ENCODE results near the gene KPNA1.
A peak's percentile ranks its signal among the peaks of the same experiment; 100 is the strongest.
"Not testable (repeated sequence)": the region's sequence is repeated elsewhere in the genome, so short reads cannot be mapped to it uniquely, and the experiment has no call there.

KPNA1 gene

DNA sequence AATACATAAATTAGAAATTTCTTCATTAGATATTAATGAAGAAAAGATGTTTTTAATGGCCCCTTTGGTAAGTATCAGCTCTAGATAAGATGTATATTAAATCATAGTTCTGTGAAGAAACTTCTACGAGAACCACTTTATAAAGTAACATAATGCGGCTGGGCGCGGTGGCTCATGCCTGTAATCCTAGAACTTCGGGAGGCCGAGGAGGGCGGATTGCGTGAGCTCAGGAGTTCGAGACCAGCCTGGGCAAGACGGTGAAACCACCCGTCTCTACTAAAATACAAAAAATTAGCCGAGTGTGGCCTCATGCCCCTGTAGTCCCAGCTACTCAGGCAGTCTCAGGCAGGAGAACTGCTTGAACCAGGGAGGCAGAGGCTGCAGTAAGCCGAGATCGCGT lies 2.5 kb downstream of the KPNA1 start:
- H3K9me3 ChIP-seq (ENCODE audit: control extremely low read depth in 1 of 5, control insufficient read depth in 4 of 5, insufficient read depth in 2 of 5, low read depth in 1 of 5, low read length in 4 of 5) = peaks cover 0 to 6% (median 0%) of the 10 kb centered on the region in 5 experiments
- DNase-seq = no peak
- peaks cover 6 to 28% (median 11%) of the 10 kb centered on the region in 4 experiments for H3K4me1 ChIP-seq (ENCODE audit: control extremely low read depth in 1 of 4, control insufficient read depth in 4 of 4, insufficient read depth in 4 of 4, low read length in 3 of 4)
- H3K4me3 ChIP-seq (ENCODE audit: control insufficient read depth in 1 of 7, extremely low read depth in 1 of 7, insufficient read depth in 4 of 7, low read depth in 2 of 7, low read length in 6 of 7) = no peak overlapping the region
- no peaks in the 10 kb centered on the region for H3K27me3 ChIP-seq (replicated peaks in 2 of 5; ENCODE audit: control insufficient read depth in 4 of 5, insufficient read depth in 5 of 5, low read length in 4 of 5)
- POLR2A ChIA-PET = no interaction called here
- WGBS (ENCODE audit: insufficient coverage) = 96% methylated on average over 11 of the region's 15 CpGs
- H3K36me3 ChIP-seq (ENCODE audit: control insufficient read depth in 4 of 4, insufficient read depth in 4 of 4, low read length in 3 of 4) = no peaks in the 10 kb centered on the region
- no peak overlapping the region for H3K27ac ChIP-seq (ENCODE audit: insufficient read depth in 1 of 2, low read depth in 1 of 2, low read length in 2 of 2, poor library complexity in 1 of 2, severe bottlenecking in 2 of 2)
- CTCF ChIA-PET = interaction anchor here (0.7 kb wide), 1 partner anchor 13 kb away, joined by 3 read pairs; no protein-coding TSS in a partner anchor

DNA sequence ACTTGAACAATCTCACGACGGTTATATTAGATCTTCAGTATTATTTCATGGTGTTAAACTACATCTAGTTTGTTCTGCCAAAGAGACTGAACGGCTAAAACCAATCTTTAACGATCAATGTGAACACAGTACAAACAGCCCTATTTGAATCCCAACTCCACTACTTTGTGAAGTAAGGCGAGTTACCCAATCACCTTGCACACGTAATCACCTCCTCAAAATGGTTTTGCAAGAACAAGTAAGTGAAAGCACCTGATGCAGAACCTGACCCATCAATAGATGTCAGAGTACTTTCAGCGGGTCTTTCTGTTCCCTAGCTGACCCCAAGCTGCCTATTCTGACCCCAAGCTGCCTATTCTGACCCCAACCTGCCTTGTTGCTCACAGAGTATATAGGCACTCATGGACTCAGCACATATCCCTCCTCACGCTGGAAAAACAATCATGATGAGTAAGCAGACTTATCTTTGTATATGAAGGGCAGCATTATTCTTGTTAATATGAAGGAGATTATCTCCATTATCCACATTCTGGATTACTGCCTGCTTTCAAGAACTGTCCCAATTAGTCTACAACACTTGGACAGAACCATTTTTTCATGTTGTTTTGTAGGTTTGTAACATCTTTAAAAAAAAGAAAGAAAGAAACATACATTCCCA lies 3.7 kb downstream of the KPNA1 start:
- Histone ChIP-seq H3K27me3 (replicated peaks in 2 of 5; ENCODE audit: control insufficient read depth in 4 of 5, insufficient read depth in 5 of 5, low read length in 4 of 5) (no peaks in the 10 kb centered on the region), H3K4me1 (ENCODE audit: control extremely low read depth in 1 of 4, control insufficient read depth in 4 of 4, insufficient read depth in 4 of 4, low read length in 3 of 4) (peaks cover 6 to 25% (median 11%) of the 10 kb centered on the region in 4 experiments), H3K4me3 (ENCODE audit: control insufficient read depth in 1 of 7, extremely low read depth in 1 of 7, insufficient read depth in 4 of 7, low read depth in 2 of 7, low read length in 6 of 7) (no peak overlapping the region), H3K36me3 (ENCODE audit: control insufficient read depth in 4 of 4, insufficient read depth in 4 of 4, low read length in 3 of 4) (no peaks in the 10 kb centered on the region), H3K9me3 (ENCODE audit: control extremely low read depth in 1 of 5, control insufficient read depth in 4 of 5, insufficient read depth in 2 of 5, low read depth in 1 of 5, low read length in 4 of 5) (peaks cover 0 to 6% (median 0%) of the 10 kb centered on the region in 5 experiments), H3K27ac (ENCODE audit: insufficient read depth in 1 of 2, low read depth in 1 of 2, low read length in 2 of 2, poor library complexity in 1 of 2, severe bottlenecking in 2 of 2) (no peak overlapping the region)
- WGBS (ENCODE audit: insufficient coverage) = 92% methylated on average over 5 of the region's 8 CpGs
- POLR2A ChIA-PET = interaction anchor here (0.6 kb wide), 1 partner anchor 8 kb away, joined by 3 read pairs; no protein-coding TSS in a partner anchor
- no peak for DNase-seq
- CTCF ChIA-PET = interaction anchor here (1.9 to 2.0 kb wide), 2 partner anchors 9 to 13 kb away, joined by 5 to 7 read pairs; no protein-coding TSS in a partner anchor

DNA sequence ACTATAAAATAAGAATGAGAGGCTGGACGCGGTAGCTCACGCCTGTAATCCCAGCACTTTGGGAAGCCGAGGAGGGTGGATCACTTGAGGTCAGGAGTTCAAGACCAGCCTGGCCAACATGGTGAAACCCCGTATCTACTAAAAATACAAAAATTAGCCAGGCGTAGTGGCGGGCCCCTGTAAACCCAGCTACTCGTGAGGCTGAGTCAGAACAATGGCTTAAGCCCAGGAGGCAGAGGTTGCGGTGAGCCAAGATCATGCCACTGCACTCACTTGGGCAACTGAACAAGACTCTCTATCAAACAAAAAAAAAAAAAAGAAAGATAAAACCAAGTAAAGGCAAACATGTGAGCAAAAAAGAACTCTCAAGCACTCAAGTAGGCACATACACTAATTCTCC lies 5.8 kb downstream of the KPNA1 start:
- POLR2A ChIA-PET, DNase-seq, CTCF ChIA-PET: not testable (repeated sequence)

DNA sequence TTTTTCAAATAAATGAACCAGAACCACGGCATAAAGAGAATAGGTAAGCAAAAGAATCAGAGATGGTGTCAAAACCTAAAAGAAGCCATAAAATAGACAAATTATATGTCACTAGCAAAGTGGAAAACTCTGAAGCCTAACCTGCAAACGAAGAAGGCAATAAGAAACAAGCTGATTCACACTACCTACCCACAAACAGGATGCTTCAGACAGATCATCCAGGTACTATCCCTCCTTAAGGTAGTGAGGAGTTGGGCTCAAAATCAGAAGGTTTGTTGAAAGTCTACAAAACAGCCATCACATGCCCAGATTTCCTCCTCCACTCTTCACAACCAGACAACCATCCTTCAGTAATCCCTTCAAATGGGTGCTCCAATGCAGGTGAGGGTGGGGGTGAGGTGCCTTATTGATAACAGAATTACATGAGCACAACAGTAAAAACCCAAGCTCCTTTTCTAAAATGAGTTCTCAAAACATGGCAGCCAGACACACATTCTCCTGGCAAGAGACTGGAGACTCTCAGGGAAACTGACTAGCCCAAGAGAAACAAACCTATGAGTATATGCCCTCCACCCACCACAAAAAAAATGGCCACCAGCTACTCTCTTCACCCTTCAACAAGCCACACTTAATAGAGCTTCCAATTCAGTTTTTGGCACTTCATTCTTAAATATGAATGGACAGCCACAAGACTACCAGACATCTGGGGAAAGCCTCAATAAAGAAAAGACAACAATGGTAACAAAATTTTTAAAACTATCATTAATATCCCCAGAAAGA lies 6.4 kb downstream of the KPNA1 start:
- 100% methylated on average over 1 of the region's 2 CpGs for WGBS (ENCODE audit: insufficient coverage)
- H3K27me3 ChIP-seq (replicated peaks in 2 of 5; ENCODE audit: control insufficient read depth in 4 of 5, insufficient read depth in 5 of 5, low read length in 4 of 5) = no peaks in the 10 kb centered on the region
- ChIA-PET CTCF (no interaction called here), POLR2A (no interaction called here)
- peaks cover 0 to 5% (median 0%) of the 10 kb centered on the region in 4 experiments for H3K36me3 ChIP-seq (ENCODE audit: control insufficient read depth in 4 of 4, insufficient read depth in 4 of 4, low read length in 3 of 4)
- peaks cover 0 to 6% (median 0%) of the 10 kb centered on the region in 5 experiments for H3K9me3 ChIP-seq (ENCODE audit: control extremely low read depth in 1 of 5, control insufficient read depth in 4 of 5, insufficient read depth in 2 of 5, low read depth in 1 of 5, low read length in 4 of 5)
- no peak overlapping the region for H3K27ac ChIP-seq (ENCODE audit: insufficient read depth in 1 of 2, low read depth in 1 of 2, low read length in 2 of 2, poor library complexity in 1 of 2, severe bottlenecking in 2 of 2)
- no peak for DNase-seq
- H3K4me3 ChIP-seq (ENCODE audit: control insufficient read depth in 1 of 7, extremely low read depth in 1 of 7, insufficient read depth in 4 of 7, low read depth in 2 of 7, low read length in 6 of 7) = no peak overlapping the region
- H3K4me1 ChIP-seq (ENCODE audit: control extremely low read depth in 1 of 4, control insufficient read depth in 4 of 4, insufficient read depth in 4 of 4, low read length in 3 of 4) = peaks cover 2 to 16% (median 7%) of the 10 kb centered on the region in 4 experiments

More for the DNA sequence above, 5.8 kb downstream of the KPNA1 start:
- not testable (repeated sequence) for H3K4me3 ChIP-seq (ENCODE audit: control insufficient read depth in 1 of 7, extremely low read depth in 1 of 7, insufficient read depth in 4 of 7, low read depth in 2 of 7, low read length in 6 of 7); H3K27ac ChIP-seq (ENCODE audit: insufficient read depth in 1 of 2, low read depth in 1 of 2, low read length in 2 of 2, poor library complexity in 1 of 2, severe bottlenecking in 2 of 2); H3K36me3 ChIP-seq (ENCODE audit: control insufficient read depth in 4 of 4, insufficient read depth in 4 of 4, low read length in 3 of 4); H3K27me3 ChIP-seq (replicated peaks in 2 of 5; ENCODE audit: control insufficient read depth in 4 of 5, insufficient read depth in 5 of 5, low read length in 4 of 5); H3K9me3 ChIP-seq (ENCODE audit: control extremely low read depth in 1 of 5, control insufficient read depth in 4 of 5, insufficient read depth in 2 of 5, low read depth in 1 of 5, low read length in 4 of 5)
- H3K4me1 ChIP-seq (ENCODE audit: control extremely low read depth in 1 of 4, control insufficient read depth in 4 of 4, insufficient read depth in 4 of 4, low read length in 3 of 4) = peaks cover 6 to 21% (median 10%) of the 10 kb centered on the region in 4 experiments
- 90% methylated on average over 2 of the region's 9 CpGs for WGBS (ENCODE audit: insufficient coverage)

DNA sequence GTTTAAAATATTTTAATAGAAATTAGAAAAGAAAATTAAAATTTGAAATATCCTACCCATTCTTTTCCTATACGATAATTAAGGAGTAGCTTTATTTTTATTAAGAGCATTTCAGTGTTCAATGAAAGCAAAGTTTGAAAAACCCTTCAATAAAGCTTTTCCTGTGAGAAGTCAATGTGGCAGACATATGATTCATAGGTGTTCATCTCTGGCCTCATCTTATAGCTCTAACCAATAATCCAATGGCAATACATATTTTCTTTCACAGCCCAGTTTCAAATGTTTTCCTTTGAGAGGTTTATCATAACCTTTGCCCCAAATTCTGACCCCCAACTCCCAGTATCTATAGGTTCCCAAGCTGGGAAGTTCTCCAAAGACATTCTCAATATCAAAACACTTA lies 8.3 kb downstream of the KPNA1 start:
- Histone ChIP-seq H3K27me3 (replicated peaks in 2 of 5; ENCODE audit: control insufficient read depth in 4 of 5, insufficient read depth in 5 of 5, low read length in 4 of 5) (no peaks in the 10 kb centered on the region), H3K4me3 (ENCODE audit: control insufficient read depth in 1 of 7, extremely low read depth in 1 of 7, insufficient read depth in 4 of 7, low read depth in 2 of 7, low read length in 6 of 7) (no peak overlapping the region), H3K27ac (ENCODE audit: insufficient read depth in 1 of 2, low read depth in 1 of 2, low read length in 2 of 2, poor library complexity in 1 of 2, severe bottlenecking in 2 of 2) (no peak overlapping the region), H3K4me1 (ENCODE audit: control extremely low read depth in 1 of 4, control insufficient read depth in 4 of 4, insufficient read depth in 4 of 4, low read length in 3 of 4) (peaks cover 0 to 13% (median 9%) of the 10 kb centered on the region in 4 experiments), H3K36me3 (ENCODE audit: control insufficient read depth in 4 of 4, insufficient read depth in 4 of 4, low read length in 3 of 4) (peaks cover 0 to 5% (median 0%) of the 10 kb centered on the region in 4 experiments), H3K9me3 (ENCODE audit: control extremely low read depth in 1 of 5, control insufficient read depth in 4 of 5, insufficient read depth in 2 of 5, low read depth in 1 of 5, low read length in 4 of 5) (peaks cover 0 to 6% (median 0%) of the 10 kb centered on the region in 5 experiments)
- ChIA-PET POLR2A (no interaction called here), CTCF (interaction anchor here (0.7 kb wide), 1 partner anchor 45 kb away, joined by 3 read pairs; no protein-coding TSS in a partner anchor)
- no CpG with 5 or more reads among the region's 1 CpG for WGBS (ENCODE audit: insufficient coverage)
- DNase-seq = no peak

DNA sequence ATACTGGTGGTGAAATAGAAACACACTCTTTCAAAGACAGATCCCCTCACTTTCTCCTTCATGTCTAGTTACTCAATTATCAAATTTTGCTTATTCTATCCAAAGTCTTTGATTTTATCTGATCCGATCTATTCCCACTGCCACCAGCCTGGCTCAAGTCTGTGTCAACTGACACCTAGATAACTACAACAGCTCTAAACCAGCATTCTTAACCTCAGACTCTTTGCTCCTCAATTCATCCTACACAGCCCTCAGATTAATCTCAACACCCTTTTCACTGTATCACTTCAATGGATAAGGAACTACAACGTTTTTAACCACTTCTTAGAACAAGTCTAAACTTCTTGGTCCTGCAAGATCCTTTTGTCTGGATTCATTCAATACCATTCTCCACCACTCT lies 9.1 kb downstream of the KPNA1 start:
- Histone ChIP-seq H3K9me3 (ENCODE audit: control extremely low read depth in 1 of 5, control insufficient read depth in 4 of 5, insufficient read depth in 2 of 5, low read depth in 1 of 5, low read length in 4 of 5) (peaks cover 0 to 6% (median 0%) of the 10 kb centered on the region in 5 experiments), H3K4me1 (ENCODE audit: control extremely low read depth in 1 of 4, control insufficient read depth in 4 of 4, insufficient read depth in 4 of 4, low read length in 3 of 4) (peaks cover 0 to 13% (median 7%) of the 10 kb centered on the region in 4 experiments), H3K36me3 (ENCODE audit: control insufficient read depth in 4 of 4, insufficient read depth in 4 of 4, low read length in 3 of 4) (peaks cover 0 to 5% (median 0%) of the 10 kb centered on the region in 4 experiments), H3K27me3 (replicated peaks in 2 of 5; ENCODE audit: control insufficient read depth in 4 of 5, insufficient read depth in 5 of 5, low read length in 4 of 5) (no peaks in the 10 kb centered on the region), H3K27ac (ENCODE audit: insufficient read depth in 1 of 2, low read depth in 1 of 2, low read length in 2 of 2, poor library complexity in 1 of 2, severe bottlenecking in 2 of 2) (no peak overlapping the region), H3K4me3 (ENCODE audit: control insufficient read depth in 1 of 7, extremely low read depth in 1 of 7, insufficient read depth in 4 of 7, low read depth in 2 of 7, low read length in 6 of 7) (no peak overlapping the region)
- 93% methylated on average over 1 of the region's 2 CpGs for whole genome bisulfite sequencing (ENCODE audit: insufficient coverage)
- CTCF ChIA-PET = no interaction called here
- POLR2A ChIA-PET = no interaction called here
- DNase-seq = no peak

DNA sequence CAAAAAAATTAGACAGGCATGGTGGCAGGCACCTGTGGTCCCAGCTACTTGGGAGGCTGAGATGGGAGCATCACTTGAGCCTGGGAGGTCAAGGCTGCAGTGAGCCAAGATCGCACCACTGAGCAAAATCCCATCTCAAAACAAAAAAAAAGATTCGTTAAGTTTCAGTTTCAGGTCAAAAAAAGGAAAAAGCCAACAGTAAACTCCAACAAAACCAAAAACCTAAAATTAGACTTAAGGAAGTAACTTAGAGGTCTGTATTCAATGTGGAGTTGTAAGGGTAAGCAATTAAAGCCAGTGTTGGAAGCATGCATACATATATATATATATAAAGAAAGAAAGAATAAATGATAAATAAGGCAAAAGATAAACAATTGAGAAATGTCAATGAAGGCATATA lies 11.8 kb downstream of the KPNA1 start:
- Histone ChIP-seq H3K4me1 (ENCODE audit: control extremely low read depth in 1 of 4, control insufficient read depth in 4 of 4, insufficient read depth in 4 of 4, low read length in 3 of 4) (peaks cover under 1 to 18% (median 10%) of the 10 kb centered on the region in 4 experiments), H3K4me3 (ENCODE audit: control insufficient read depth in 1 of 7, extremely low read depth in 1 of 7, insufficient read depth in 4 of 7, low read depth in 2 of 7, low read length in 6 of 7) (no peak overlapping the region)
- POLR2A ChIA-PET = no interaction called here

More for the DNA sequence above, 11.8 kb downstream of the KPNA1 start:
- CTCF ChIA-PET = interaction anchor here (2.3 kb wide), 1 partner anchor 12 kb away, joined by 5 read pairs; the partner anchor contains the start of gene KPNA1
- WGBS (ENCODE audit: insufficient coverage) = no CpG with 5 or more reads among the region's 2 CpGs
- H3K27me3 ChIP-seq (replicated peaks in 2 of 5; ENCODE audit: control insufficient read depth in 4 of 5, insufficient read depth in 5 of 5, low read length in 4 of 5) = no peaks in the 10 kb centered on the region
- H3K36me3 ChIP-seq (ENCODE audit: control insufficient read depth in 4 of 4, insufficient read depth in 4 of 4, low read length in 3 of 4) = peaks cover 0 to 5% (median 0%) of the 10 kb centered on the region in 4 experiments
- peak in 1 of 3 donors; percentile 17 for DNase-seq
- no peaks in the 10 kb centered on the region for H3K9me3 ChIP-seq (ENCODE audit: control extremely low read depth in 1 of 5, control insufficient read depth in 4 of 5, insufficient read depth in 2 of 5, low read depth in 1 of 5, low read length in 4 of 5)
- no peak overlapping the region for H3K27ac ChIP-seq (ENCODE audit: insufficient read depth in 1 of 2, low read depth in 1 of 2, low read length in 2 of 2, poor library complexity in 1 of 2, severe bottlenecking in 2 of 2)

All from common myeloid progenitor, CD34-positive (primary cell).